Inflammatory macrophage treated with lipopolysaccharide for 1 hour (primary cell): Measurements from ENCODE around the gene KIF9.
"Not testable (repeated sequence)": the region's sequence is repeated elsewhere in the genome, so short reads cannot be mapped to it uniquely, and the experiment has no call there.

ENCODE experiments used
- DNase-seq, 2 donors: peaks; one replicate each; pipeline ENCODE4 v3.0.0-alpha.2; 2020 to 2022

KIF9 gene

GRCh38 chr3:47282424-47283192 is at the start of gene KIF9, which contains the start of gene KLHL18:
KIF9 (minus strand) TSS chr3:47282799; CDS start chr3:47277374, 5,425 bp downstream.
KLHL18 (plus strand) TSS chr3:47282944; CDS start chr3:47282966, 22 bp downstream.
- DNase-seq: peak; percentile 88 to 93

- peak; percentile 27 to 85 for DNase-seq
Measured at GRCh38 chr3:47324278-47324865, 41.8 kb upstream of the KIF9 start.

DNA sequence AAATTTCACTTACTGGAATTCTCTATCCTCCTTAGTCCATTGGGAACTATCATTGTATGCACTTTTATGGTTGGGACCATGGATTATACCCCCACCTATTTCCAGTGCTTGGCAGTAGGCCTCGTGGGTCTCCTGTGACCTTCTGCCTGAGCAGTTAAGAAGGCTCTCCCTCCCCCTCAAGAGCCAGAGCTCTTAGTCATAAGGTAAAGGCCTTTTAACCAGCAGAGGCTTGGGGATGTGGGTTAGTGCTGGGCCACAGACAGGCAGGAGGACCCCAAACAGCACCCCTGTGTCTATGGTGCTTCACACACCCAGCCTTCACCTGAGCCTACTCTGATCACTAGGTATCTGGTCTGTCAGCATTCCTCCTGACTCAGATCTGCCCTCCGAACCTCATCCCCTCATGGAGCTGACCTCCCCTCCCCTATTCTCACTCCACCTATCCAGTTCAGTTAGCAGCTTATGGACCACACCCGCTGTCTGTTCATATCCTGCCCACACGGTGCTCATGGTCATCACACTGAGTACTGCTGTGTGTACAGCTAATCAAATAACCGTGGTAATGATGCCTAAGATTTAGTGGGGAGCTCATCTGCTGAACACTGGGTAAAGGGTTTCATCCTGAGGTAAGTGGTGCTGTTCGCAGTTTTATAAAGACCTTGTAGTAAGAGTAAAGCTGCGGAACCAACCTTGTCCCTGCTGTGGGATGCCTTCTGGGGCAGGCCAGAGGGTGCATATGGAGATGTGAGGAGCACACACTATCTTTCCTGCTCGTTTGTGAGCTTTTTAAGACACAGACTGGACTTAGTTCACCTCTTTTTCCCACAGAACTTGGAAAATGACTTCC is 41.1 kb upstream of the KIF9 start:
- DNase-seq: no peak

DNA sequence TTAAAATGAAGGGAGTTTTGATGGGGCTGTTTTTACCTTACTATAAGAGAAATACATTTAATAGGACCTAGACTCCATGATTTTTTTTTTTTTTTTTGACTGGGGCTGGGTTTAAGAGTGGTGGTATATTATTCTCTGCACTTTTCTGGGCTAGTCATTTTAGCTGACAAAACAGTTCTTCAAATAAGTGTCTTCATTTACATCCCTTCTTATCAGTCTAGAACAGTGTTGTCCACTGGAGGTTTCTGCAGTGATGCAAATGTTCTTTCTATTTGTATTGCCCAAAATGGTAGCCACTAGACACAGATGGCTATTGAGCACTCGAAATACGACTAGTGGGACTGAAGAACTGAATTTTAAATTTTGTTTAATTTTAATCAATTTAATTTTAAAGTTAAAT is 37.4 kb upstream of the KIF9 start:
- DNase-seq: no peak

GRCh38 chr3:47318916-47319315 is 36.3 kb upstream of the KIF9 start:
- DNase-seq: no peak

GRCh38 chr3:47316151-47316550 is 33.6 kb upstream of the KIF9 start:
- DNase-seq: not testable (repeated sequence)

DNA sequence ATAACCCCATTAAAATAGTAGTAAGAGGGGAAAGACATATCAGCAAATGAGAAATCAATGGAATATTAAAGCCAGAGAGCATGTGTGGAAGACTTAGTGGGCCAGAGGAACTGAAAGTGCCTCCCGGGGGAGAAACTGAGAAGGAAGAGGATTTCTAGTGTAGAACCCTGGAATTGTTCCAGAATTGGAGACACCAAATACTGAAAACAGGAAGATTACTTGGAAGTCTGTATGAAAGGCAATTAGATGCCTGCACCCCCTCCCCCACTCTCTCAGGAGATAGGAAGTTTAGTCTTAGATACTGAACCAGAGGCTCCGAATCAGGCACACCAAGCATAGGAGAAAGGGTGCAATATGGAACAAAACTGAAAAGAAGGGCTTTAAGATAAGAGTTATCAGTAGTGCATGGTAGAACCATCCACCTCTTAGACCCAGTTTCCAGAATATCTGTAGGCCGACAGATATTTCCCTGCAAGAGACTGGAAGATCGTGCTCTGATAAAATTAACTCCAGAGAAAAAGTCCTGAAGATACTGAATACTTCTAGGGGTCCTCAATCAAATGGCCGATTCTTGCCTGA is 32.6 kb upstream of the KIF9 start:
- DNase-seq: peak; percentile 41 to 49

- DNase-seq: no peak
Measured at GRCh38 chr3:47314056-47314764, 31.6 kb upstream of the KIF9 start.

DNA sequence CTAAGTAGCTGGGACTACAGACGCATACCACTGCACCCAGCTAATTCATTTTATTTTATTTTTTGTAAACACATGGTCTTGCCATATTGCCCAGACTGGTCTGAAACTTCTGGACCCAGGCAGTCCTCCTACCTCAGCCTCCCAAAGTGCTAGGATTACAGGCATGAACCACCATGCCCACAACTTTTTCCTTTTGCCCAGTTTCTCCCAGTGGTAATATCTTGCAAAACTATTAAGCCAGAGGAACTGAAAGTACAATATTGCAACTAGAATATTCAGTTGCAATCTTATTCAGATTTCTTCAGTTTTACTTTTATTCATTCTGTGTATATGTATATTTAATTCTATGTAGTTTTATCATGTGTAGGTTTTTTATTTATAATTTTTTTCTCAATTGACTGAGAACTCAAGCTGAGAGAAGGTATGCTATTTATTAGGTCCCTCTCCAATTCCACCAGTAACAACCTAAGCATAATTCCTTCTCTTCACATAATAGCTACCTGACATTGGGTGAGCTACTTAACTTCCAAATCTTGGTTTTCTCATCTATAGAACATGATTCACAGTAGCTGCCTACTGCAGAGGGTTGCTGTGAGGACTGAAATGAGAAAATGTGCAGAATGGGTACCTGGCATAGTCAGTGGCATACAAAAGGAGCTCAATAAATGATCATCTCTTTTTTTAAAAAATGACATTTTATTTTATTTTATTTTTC is 30.9 kb upstream of the KIF9 start:
- peak; percentile 64 for DNase-seq

GRCh38 chr3:47310391-47310790 is 27.8 kb upstream of the KIF9 start:
- no peak for DNase-seq

DNA sequence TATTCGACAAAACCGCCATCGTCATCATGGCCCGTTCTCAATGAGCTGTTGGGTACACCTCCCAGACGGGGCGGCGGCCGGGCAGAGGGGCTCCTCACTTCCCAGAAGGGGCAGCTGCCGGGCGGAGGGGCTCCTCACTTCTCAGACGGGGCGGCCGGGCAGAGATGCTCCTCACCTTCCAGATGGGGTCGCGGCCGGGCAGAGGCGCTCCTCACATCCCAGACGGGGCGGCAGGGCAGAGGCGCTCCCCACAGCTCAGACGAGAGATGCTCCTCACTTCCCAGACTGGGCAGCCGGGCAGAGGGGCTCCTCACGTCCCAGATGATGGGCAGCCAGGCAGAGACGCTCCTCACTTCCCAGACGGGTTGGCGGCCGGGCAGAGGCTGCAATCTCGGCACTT is 26.6 kb upstream of the KIF9 start:
- DNase-seq: not testable (repeated sequence)

DNA sequence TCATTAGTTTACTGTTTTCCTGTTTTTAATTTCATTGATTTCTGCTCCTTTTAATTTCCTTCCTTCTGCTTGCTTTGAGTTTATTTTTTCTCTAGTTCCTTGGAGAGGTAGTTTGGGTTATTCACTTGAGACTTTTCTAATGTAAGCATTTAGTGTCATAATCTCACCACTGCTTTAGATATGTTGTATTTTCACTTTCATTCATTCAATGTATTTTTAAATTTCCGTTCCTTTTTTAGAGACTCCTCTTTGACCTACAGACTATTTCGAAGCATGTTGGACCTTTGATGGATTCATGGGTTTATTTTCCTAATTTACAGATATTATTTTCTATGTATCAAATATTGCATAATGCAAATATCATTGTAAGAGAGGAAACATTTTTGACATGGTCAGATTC is 23.4 kb upstream of the KIF9 start:
- no peak for DNase-seq

DNA sequence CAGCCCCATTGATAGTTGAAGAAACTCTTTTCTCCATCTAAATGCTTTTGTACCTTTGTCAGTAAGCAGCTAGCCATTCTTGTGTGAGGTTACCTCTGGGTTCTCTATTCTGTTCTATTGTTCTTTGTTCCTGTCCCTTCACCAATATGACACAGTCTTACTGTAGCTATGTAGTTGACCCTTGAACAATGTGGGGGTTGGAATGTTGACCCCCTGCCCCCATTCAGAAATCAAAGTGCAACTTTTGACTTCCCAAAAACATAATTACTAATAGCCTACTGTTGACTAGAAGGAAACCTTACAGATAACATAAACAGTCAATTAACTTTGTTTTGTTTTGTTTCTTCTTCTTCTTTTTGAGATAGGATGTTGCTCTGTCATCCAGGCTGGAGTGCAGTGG is 18.9 kb upstream of the KIF9 start:
- no peak for DNase-seq

DNA sequence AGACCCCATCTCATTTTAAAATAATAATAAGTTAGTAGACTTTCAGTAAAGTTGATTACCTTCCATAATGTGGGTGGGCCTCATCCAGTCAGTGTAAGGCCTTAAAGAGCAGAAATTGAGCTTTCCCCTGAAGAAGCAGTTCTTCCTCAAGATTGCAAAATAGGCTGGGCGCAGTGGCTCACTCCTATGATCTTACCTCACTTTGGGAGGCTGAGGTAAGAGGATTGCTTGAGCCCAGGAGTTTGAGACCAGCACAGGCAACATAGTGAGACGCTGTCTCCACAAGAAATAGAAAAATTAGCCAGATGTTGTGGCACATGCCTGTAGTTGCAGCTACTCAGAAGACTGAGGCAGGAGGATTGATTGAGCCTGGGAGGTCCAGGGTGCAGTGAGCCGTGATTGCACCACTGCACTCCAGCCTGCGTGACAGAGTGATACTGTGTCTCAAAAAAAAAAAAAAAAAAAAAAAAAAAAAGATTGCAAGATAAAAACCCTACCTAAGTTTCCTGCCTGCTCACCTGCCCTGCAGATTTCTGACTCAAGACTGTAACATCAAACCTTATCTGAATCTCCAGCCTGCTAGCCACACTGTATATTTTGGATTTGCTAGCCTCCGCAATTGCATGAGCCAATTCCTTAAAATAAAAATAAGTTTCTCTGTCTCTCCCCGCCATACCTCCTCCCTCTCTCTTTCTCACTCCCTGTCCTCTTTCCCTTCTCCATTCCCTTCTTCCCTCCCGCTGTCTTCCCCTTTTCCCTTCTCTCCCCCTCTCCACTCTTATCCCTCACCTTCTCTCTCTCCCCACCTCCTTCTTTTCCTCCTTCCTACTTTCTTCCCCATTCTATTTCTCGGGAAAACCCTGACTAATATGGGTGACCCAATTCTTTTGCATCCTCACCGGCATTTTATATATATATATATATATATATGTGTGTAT is 17.1 kb upstream of the KIF9 start:
- DNase-seq: peak in 1 of 2 donors; percentile 33

DNA sequence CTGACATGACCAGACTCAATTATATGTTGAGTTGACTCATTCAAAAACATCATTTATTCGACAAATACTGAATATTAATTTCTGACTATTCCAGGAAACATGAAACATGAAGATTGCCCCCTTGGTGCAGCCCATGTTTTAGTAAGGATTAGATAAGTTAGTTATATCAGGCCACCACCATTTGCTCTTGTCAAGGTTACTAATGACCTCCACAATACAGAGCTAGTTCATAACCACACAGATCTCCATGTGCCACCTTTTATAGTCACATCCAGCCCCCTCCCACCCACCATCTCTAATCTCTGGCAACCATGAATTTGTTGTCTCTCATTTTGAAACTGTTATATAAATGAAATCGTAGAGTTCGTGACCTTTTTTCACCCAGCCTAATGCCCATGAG is 15.8 kb upstream of the KIF9 start:
- no peak for DNase-seq

DNA sequence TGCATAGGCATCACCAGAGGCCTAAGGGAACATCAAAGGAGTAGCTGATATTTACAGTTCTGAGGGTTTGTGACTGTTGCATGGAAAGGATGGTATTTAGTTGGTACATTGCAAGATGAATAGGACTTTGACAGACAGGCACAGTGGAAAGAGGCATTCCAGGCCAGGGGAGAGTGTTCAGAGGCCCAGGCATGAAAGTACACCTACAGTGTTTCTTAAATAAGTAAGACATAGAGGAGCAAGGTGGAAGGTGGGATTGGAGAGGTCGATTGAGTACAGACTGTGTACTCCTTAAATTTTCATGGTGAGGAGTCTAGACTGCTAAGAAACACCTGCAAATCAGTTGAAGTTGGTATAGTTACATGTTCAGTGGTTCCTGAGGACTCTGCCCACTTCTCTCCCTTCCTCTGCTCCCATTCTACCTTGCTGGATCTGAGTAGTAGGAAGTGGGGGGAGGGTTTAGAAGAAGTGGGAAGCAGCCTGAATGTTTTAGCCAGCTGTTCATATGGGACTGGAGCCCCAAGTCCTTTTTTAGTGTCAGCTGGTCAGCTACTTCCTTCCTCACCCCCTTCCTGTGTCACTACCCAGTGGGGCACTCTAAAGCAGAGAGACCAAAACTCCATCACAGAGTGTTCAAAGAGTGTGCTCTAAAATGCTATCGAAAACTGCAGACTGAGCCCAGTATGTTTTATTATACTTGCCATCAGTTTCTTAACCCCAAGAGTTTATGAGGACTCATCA is 14.1 kb upstream of the KIF9 start:
- DNase-seq: no peak

- DNase-seq: no peak
Measured at GRCh38 chr3:47295976-47296375, 13.4 kb upstream of the KIF9 start.

- no peak for DNase-seq
Measured at GRCh38 chr3:47295322-47295721, 12.7 kb upstream of the KIF9 start.

DNA sequence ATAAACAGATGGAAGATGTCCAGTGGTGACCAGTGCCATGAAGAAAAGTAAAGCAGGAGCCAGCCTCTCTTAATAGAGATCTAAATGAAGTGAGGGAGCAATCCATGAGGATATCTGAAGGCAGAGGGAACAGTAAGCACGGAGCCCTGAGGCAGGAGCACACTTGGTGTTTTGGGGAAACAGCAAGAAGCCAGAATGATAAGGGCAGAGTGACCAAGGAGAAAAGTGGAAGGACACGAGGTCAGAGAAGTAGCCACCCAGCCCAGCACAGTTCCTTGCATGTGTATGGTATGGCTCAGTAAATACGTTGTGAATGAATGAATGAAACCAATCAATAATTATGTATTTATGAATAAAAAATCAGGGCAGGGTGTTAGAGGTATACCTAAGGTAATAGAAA is 11.8 kb upstream of the KIF9 start:
- DNase-seq: no peak

- DNase-seq: no peak
Measured at GRCh38 chr3:47293822-47294221, 11.2 kb upstream of the KIF9 start.
